Stimulated activated CD8-positive, alpha-beta memory T cell treated with anti-CD3 and anti-CD28 coated beads, Interleukin-2, amount 100 ng/mL, for 1 hour (primary cell): ENCODE results near the gene TMF1.

ENCODE experiments used
- DNase-seq, 2 donors: peaks; one replicate each; pipeline ENCODE4 v3.0.0-alpha.2; 2020; ENCODE audit warnings: low read depth in 2 of 2

Gene TMF1

GRCh38 chr3:69013253-69014021 lies 38.7 kb downstream of the TMF1 start, which contains the start of gene EOGT:
Gene EOGT, minus strand, starts transcription at chr3:69013684. Its CDS starts 3,838 bp downstream, at chr3:69009846.
- peak; percentile 46 to 68 for DNase-seq

- no peak for DNase-seq
These were observed 39.3 kb downstream of the TMF1 start for GRCh38 chr3:69012800-69013252.

GRCh38 chr3:69012100-69012799 lies 39.9 kb downstream of the TMF1 start:
- DNase-seq, result no peak

GRCh38 chr3:69011096-69011730 lies 40.9 kb downstream of the TMF1 start:
- no peak for DNase-seq

DNA sequence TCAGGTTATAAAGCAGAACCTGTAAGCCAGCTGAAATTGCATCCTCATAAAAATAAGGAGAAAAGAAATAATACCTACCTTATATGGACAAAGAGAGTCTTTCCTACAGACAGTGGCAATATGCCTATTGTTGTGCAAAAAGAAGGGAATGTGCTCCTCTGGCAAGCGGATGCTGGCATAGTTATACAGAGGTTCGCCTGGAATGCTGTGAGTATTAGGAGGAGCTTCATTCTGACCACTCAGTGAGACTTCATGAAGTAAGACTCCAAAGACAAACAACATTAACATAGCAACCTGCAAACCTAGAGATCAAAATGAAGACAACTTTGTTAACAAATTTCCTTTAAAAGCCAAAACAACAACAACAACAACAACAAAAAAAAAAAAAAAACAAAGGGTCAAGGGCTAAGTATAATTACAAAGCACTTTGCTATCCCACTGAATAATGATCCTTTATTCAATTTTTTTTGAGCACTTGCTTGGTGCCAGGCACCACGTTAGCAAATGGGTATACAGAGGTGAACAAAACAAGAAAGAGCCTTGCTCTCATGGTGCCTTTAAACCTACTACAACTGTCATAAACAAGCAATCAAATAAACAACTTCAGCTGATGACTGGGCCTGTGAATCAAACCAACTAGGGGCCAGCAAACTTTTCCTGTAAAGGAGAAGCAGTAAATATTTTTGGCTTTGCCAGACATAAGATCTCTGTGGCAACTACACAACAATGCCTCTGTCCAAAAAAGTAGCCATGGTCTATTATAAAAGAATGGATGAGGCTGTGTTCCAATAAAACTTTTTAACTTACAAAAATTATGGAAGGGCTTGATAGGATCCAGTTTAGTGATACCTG lies 42.3 kb downstream of the TMF1 start:
- DNase-seq, result no peak

GRCh38 chr3:69008980-69009379 lies 43.2 kb downstream of the TMF1 start:
- DNase-seq, result no peak

- DNase-seq, result no peak
These were observed 46.2 kb downstream of the TMF1 start for GRCh38 chr3:69005791-69006482.

DNA sequence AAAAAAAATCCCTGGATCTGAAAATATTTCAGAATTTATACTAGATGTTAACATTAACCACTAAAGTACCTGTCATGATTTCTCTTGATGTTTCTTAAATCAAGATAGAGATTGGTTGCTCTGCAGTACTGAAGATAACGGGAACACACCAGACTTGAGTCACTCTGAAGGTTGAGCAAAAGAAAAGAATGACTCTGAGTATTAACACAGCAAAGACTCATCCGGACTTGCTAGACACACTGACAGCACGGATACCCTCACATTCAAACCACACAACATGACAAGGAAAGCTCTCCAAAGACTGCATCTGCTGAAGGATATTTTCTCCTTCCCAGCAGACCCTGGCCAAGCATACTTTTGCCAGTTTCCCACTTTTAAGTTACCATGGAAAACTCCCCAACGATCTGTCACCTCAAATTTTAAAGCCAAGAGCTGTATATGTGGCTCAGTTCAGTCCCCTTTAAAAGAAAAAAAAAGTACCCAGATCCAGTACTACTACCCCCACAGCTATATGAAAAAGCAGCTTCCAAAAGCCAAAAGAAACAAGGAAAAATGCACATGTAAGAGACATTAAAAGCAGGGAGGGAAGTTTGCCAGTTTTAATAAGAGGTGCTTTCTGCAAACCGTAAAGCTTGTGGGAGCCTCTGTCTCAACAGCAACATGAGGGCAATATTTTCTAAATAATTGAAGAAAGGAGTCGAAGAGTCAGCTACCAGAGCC lies 46.9 kb downstream of the TMF1 start:
- DNase-seq, result no peak

GRCh38 chr3:69004138-69004537 lies 48.0 kb downstream of the TMF1 start:
- no peak for DNase-seq

GRCh38 chr3:68999605-69000004 lies 52.5 kb downstream of the TMF1 start:
- DNase-seq, result no peak

GRCh38 chr3:68999158-68999557 lies 53.0 kb downstream of the TMF1 start:
- DNase-seq, result no peak

DNA sequence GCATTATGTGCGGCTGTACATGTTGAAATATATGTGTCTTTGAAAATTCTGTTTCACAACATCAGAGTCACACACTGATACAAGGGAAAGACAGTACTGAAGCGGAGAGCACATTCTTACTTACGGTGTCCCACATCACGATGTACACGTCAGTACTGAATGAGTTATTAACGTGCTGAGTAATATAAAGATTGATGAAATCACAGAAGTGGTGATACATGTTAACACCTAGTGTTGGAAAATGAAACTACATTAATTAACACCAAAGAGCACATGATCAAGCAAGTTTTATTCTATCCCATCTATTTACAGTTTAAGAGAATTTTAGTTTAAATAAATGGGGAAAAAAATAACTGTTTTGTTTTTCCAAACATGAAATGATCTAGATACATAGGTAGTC lies 54.2 kb downstream of the TMF1 start:
- DNase-seq, result no peak

DNA sequence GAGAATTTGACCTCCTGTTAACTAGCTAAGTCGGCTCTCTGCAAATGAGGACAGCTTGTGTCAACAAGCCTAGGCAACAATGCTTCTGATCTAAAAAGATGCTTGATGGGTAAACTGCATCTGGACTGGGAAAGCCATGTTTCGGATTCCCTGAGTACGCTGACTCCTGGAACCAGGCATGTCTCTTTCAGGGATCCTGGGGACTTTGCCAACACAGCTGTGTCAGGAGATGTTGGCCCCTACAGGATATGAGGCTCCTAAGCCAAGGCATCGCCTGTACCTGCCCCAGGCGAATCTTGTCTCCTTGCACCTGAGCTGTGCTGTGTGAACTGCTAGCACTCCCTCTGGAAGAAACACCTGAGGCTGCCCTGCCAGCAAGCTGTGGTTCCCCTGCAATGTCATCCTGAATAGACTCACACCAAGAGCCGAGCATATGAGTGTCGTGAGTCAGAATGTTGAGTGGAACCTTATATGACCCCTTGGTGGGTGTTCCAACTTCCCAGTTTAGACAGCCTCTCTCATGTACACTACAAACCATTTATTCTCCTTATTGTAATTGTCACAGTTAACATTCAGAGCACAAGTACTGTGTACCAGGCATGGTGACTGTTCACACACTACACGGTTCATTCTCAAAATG lies 55.7 kb downstream of the TMF1 start:
- no peak for DNase-seq

- DNase-seq, result no peak
These were observed 63.4 kb downstream of the TMF1 start for GRCh38 chr3:68988740-68989139.

GRCh38 chr3:68987322-68987721 lies 64.8 kb downstream of the TMF1 start:
- DNase-seq, result no peak

- no peak for DNase-seq
These were observed 65.5 kb downstream of the TMF1 start for GRCh38 chr3:68986496-68987208.

DNA sequence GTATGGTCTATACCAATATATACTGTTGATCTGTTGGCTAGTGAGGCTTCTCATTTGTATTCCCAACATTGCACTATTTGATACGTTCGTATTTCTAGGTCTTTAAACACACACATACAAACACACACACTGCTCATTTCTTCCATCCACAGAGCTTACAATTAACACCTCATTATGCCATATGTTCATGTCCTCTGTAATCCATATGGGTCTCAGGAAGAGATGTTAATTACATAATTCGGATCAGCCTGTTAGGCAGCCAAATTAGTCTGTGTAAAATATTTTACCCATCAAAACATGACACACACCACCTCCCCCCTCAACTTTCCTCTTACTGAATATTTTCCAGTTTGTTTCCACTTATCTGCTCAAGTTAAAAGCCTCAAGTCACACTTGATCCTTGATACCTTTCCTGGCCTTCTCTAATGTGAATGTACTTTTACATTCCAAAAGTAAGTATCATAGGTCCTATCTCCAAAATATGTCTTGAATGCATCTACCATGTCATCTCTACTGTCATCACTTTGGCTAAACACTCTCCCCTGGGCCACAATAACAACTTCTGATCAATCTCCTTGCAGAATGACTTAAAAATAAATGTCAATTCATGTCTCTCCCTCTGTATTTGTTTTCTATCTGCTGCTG lies 66.9 kb downstream of the TMF1 start:
- no peak for DNase-seq

- no peak for DNase-seq
These were observed 68.1 kb downstream of the TMF1 start for GRCh38 chr3:68984011-68984530.
